HEK293 (cell line): ENCODE results near the gene MACF1.

Experiments
- CTCF ChIA-PET: fragments of 350-600 bp; formaldehyde crosslinking; extraction: SDS; loops from one replicate; lab custom pipeline; 2021; ENCODE audit warnings: antibody characterized with exemption; lab: Yijun Ruan, JAX
- POLR2A ChIA-PET: fragments of 300-600 bp; formaldehyde crosslinking; extraction: SDS; loops from one replicate; lab custom pipeline; 2020; ENCODE audit warnings: antibody characterized with exemption, inconsistent platforms; lab: Yijun Ruan, JAX
- H3K27ac ChIP-seq: fragments of 200-500 bp; sonication (Bioruptor generic); 2 replicates; pipeline ENCODE4 v1.5.1; 2014; ENCODE audit warnings: low read depth, low read length, control low read depth, inconsistent platforms; ENCODE audit errors: extremely low read depth
- H3K36me3 ChIP-seq, 2 experiments: fragments of 200-500 bp in 1 of 2; sonication (Bioruptor generic) in 1 of 2; 1 replicate in 1 of 2; 2 replicates in 1 of 2; pipeline ENCODE4 v1.5.1; 2014 to 2017; ENCODE audit warnings: inconsistent platforms in 2 of 2, low read length in 2 of 2; ENCODE audit not compliant: control insufficient read depth in 2 of 2, insufficient read depth in 1 of 2
- H3K4me1 ChIP-seq: fragments of 200-500 bp; sonication (Bioruptor generic); 2 replicates; pipeline ENCODE4 v1.5.1; 2014; ENCODE audit warnings: mild to moderate bottlenecking, low read length, inconsistent platforms; ENCODE audit not compliant: control insufficient read depth, insufficient read depth
- H3K4me3 ChIP-seq: 2 replicates; pipeline ENCODE4 v1.5.1; 2011; ENCODE audit warnings: low read depth, mild to moderate bottlenecking, control low read depth, low read length, moderate library complexity
- H3K9me3 ChIP-seq: fragments of 200-500 bp; sonication (Bioruptor generic); 2 replicates; pipeline ENCODE4 v1.5.1; 2014; ENCODE audit warnings: low read depth, low read length, inconsistent platforms; ENCODE audit not compliant: control insufficient read depth, insufficient read depth
- HOXD13 ChIP-seq: sonication (generic); formaldehyde crosslinking; IDR thresholded peaks from 2 replicates; pipeline ENCODE4 v1.8.0; 2022; ENCODE audit warnings: missing genetic modification reagents, borderline replicate concordance
- MYNN ChIP-seq: fragments of 450-650 bp; formaldehyde crosslinking; IDR thresholded peaks from 2 replicates; pipeline ENCODE4 v1.5.1; 2016; ENCODE audit warnings: missing biosample characterization, missing genetic modification characterization, borderline replicate concordance
- SCRT1 ChIP-seq: fragments of 450-650 bp; formaldehyde crosslinking; IDR thresholded peaks from 2 replicates; pipeline ENCODE4 v1.5.1; 2016; ENCODE audit warnings: missing biosample characterization, missing genetic modification characterization, borderline replicate concordance
- SCRT2 ChIP-seq: fragments of 450-650 bp; formaldehyde crosslinking; IDR thresholded peaks from 2 replicates; pipeline ENCODE4 v1.5.1; 2016; ENCODE audit warnings: missing biosample characterization, missing genetic modification characterization
- TRIM28 ChIP-seq: IDR thresholded peaks from 2 replicates; pipeline ENCODE4 v1.6.1; 2011; ENCODE audit warnings: low read length, control low read depth, borderline replicate concordance
- WT1 ChIP-seq: fragments of 450-650 bp; formaldehyde crosslinking; IDR thresholded peaks from 2 replicates; pipeline ENCODE4 v1.5.1; 2016; ENCODE audit warnings: missing biosample characterization, missing genetic modification characterization
- ZNF169 ChIP-seq: fragments of 450-650 bp; formaldehyde crosslinking; IDR thresholded peaks from 2 replicates; pipeline ENCODE4 v1.5.1; 2016; ENCODE audit warnings: missing biosample characterization, missing genetic modification characterization
- ZNF174 ChIP-seq: fragments of 450-650 bp; formaldehyde crosslinking; IDR thresholded peaks from 2 replicates; pipeline ENCODE4 v1.5.0; 2017; ENCODE audit warnings: missing biosample characterization, mild to moderate bottlenecking, missing genetic modification characterization
- ZNF335 ChIP-seq: fragments of 450-650 bp; formaldehyde crosslinking; conservative IDR thresholded peaks from 2 replicates; pipeline ENCODE4 v1.5.1; 2016; ENCODE audit warnings: missing biosample characterization, missing genetic modification characterization
- ZNF404 ChIP-seq: fragments of 450-650 bp; formaldehyde crosslinking; IDR thresholded peaks from 2 replicates; pipeline ENCODE4 v1.5.1; 2017; ENCODE audit warnings: missing biosample characterization, missing genetic modification characterization
- ZNF433 ChIP-seq: fragments of 450-650 bp; formaldehyde crosslinking; IDR thresholded peaks from 2 replicates; pipeline ENCODE4 v1.5.1; 2016; ENCODE audit warnings: missing biosample characterization, missing genetic modification characterization, low read depth
- ZNF626 ChIP-seq: fragments of 450-650 bp; sonication (Bioruptor Pico); formaldehyde crosslinking; IDR thresholded peaks from 2 replicates; pipeline ENCODE4 v1.5.1; 2018; ENCODE audit warnings: missing biosample characterization, missing genetic modification characterization, inconsistent platforms
- ZNF670 ChIP-seq: fragments of 450-650 bp; formaldehyde crosslinking; IDR thresholded peaks from 2 replicates; pipeline ENCODE4 v1.5.1; 2016; ENCODE audit warnings: missing biosample characterization, missing genetic modification characterization, low read depth
- ZNF701 ChIP-seq: fragments of 450-650 bp; formaldehyde crosslinking; IDR thresholded peaks from 2 replicates; pipeline ENCODE4 v1.5.1; 2016; ENCODE audit warnings: missing biosample characterization, missing genetic modification characterization
- ZNF768 ChIP-seq: fragments of 450-650 bp; formaldehyde crosslinking; IDR thresholded peaks from 2 replicates; pipeline ENCODE4 v1.5.1; 2018; ENCODE audit warnings: missing biosample characterization, mild to moderate bottlenecking, missing genetic modification characterization
- TF ChIP-seq, protein P1 (sequence below): fragments of 450-650 bp; formaldehyde crosslinking; IDR thresholded peaks from 2 replicates; pipeline ENCODE4 v1.5.1; 2016; ENCODE audit warnings: missing biosample characterization, missing genetic modification characterization, low read depth
- TF ChIP-seq, protein P2 (sequence below): fragments of 450-650 bp; formaldehyde crosslinking; conservative IDR thresholded peaks from 2 replicates; pipeline ENCODE4 v1.5.1; 2016; ENCODE audit warnings: low read depth, missing biosample characterization, missing genetic modification characterization

Gene MACF1

DNA sequence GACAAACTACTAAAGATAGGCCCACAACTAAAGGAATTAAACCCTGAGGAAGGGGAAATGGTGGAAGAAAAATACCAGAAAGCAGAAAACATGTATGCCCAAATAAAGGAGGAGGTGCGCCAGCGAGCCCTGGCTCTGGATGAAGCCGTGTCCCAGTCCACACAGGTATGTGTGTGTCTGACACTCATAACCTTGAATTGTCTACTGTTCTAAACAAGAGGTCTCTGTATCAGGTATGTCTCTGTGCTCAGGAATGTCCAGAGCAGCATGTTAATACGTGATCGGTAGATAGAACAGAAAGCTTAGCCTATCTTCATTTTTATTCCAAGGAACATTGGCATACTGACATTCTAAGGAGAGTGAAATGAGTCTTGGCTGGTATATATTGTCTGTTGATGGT, 231.1 kb downstream of the MACF1 start:
- CTCF ChIA-PET, result interaction anchor here (1.4 kb wide), 1 partner anchor 25 kb away, joined by 3 read pairs; no protein-coding TSS in a partner anchor
- H3K36me3 ChIP-seq, result peaks cover 55 to 93% of the 10 kb centered on the region in 2 experiments

DNA sequence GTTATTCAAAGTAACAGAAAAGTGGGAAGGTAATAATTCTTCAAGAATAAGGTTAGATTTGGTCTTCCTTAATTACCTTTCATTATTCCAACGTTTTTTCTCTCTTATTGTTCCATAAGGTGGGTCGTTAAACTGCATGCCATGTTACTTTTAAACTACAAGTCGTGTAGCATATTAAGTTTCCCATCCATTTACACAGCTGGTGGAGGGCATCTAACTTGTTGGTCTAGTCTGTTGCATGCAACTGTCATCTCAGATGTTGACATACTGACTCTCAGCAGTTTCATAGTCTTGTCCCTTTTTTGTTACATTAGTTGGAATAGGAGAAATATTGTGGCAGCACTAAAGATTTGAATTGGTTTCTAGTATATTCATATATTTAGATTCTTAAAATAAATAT, 232.3 kb downstream of the MACF1 start:
- POLR2A ChIA-PET, result interaction anchor here (0.7 kb wide), 1 partner anchor 32 kb away, joined by 3 read pairs; no protein-coding TSS in a partner anchor
- H3K4me1 ChIP-seq, result no peaks in the 10 kb centered on the region
- no peaks in the 10 kb centered on the region for H3K9me3 ChIP-seq
- peak; percentile 50 for TF ChIP-seq SCRT2 (tag by site-specific recombination)
- peak; percentile 51; the same call in 1 of the 2 replicates for TF ChIP-seq SCRT1 (tag by site-specific recombination)
- TF ChIP-seq ZNF670, result no peak
- CTCF ChIA-PET, result interaction anchor here (1.4 to 1.5 kb wide), 2 partner anchors 26 to 338 kb away, joined by 3 to 6 read pairs; no protein-coding TSS in a partner anchor
- H3K36me3 ChIP-seq, result peaks cover 56 to 93% of the 10 kb centered on the region in 2 experiments
- H3K4me3 ChIP-seq, result no peak overlapping the region
- no peak overlapping the region for H3K27ac ChIP-seq

More for the DNA sequence above, 231.1 kb downstream of the MACF1 start:
- POLR2A ChIA-PET, result no interaction called here
- Histone ChIP-seq H3K27ac (no peak overlapping the region), H3K9me3 (no peaks in the 10 kb centered on the region), H3K4me1 (no peaks in the 10 kb centered on the region), H3K4me3 (no peak overlapping the region)
- TF ChIP-seq ZNF169 (tag by site-specific recombination) (no peak), ZNF335 (tag by site-specific recombination) (no peak), ZNF433 (tag by site-specific recombination) (no peak), MYNN (tag by site-specific recombination) (no peak), ZNF626 (no peak), ZNF404 (tag by site-specific recombination) (no peak), WT1 (tag by site-specific recombination) (no peak), ZNF174 (no peak)

DNA sequence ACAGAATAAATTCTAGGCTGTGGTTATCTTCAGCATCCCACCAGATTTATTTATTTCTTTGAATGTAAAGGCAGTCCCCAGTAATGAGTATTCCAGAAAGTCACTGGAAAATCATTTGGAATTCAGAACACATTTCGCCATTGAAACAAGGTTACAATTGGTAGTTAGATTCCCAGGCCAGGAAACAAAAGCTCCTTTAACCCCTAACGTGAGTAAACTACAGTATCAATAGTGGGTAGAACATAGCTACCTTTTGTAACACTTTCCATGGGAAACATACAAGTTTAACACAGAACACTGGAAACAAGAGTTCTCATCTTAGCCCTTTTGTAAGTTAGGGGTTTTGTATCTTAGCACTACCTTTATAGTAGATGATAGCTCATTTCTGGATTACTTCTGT, 233.5 kb downstream of the MACF1 start:
- Histone ChIP-seq H3K36me3 (peaks cover 58 to 93% of the 10 kb centered on the region in 2 experiments), H3K4me1 (no peaks in the 10 kb centered on the region), H3K9me3 (no peaks in the 10 kb centered on the region), H3K27ac (no peak overlapping the region), H3K4me3 (no peak overlapping the region)
- TF ChIP-seq SCRT1 (tag by site-specific recombination), result no peak
- no peak for TF ChIP-seq TRIM28
- no peak for TF ChIP-seq HOXD13 (CRISPR knock-in tag)
- no peak for TF ChIP-seq ZNF768 (tag by site-specific recombination)
- no peak for TF ChIP-seq MYNN (tag by site-specific recombination)
- TF ChIP-seq, protein P1, sequence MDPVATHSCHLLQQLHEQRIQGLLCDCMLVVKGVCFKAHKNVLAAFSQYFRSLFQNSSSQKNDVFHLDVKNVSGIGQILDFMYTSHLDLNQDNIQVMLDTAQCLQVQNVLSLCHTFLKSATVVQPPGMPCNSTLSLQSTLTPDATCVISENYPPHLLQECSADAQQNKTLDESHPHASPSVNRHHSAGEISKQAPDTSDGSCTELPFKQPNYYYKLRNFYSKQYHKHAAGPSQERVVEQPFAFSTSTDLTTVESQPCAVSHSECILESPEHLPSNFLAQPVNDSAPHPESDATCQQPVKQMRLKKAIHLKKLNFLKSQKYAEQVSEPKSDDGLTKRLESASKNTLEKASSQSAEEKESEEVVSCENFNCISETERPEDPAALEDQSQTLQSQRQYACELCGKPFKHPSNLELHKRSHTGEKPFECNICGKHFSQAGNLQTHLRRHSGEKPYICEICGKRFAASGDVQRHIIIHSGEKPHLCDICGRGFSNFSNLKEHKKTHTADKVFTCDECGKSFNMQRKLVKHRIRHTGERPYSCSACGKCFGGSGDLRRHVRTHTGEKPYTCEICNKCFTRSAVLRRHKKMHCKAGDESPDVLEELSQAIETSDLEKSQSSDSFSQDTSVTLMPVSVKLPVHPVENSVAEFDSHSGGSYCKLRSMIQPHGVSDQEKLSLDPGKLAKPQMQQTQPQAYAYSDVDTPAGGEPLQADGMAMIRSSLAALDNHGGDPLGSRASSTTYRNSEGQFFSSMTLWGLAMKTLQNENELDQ (tag by site-specific recombination), result no peak
- TF ChIP-seq, protein P2, sequence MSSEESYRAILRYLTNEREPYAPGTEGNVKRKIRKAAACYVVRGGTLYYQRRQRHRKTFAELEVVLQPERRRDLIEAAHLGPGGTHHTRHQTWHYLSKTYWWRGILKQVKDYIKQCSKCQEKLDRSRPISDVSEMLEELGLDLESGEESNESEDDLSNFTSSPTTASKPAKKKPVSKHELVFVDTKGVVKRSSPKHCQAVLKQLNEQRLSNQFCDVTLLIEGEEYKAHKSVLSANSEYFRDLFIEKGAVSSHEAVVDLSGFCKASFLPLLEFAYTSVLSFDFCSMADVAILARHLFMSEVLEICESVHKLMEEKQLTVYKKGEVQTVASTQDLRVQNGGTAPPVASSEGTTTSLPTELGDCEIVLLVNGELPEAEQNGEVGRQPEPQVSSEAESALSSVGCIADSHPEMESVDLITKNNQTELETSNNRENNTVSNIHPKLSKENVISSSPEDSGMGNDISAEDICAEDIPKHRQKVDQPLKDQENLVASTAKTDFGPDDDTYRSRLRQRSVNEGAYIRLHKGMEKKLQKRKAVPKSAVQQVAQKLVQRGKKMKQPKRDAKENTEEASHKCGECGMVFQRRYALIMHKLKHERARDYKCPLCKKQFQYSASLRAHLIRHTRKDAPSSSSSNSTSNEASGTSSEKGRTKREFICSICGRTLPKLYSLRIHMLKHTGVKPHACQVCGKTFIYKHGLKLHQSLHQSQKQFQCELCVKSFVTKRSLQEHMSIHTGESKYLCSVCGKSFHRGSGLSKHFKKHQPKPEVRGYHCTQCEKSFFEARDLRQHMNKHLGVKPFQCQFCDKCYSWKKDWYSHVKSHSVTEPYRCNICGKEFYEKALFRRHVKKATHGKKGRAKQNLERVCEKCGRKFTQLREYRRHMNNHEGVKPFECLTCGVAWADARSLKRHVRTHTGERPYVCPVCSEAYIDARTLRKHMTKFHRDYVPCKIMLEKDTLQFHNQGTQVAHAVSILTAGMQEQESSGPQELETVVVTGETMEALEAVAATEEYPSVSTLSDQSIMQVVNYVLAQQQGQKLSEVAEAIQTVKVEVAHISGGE (tag by site-specific recombination), result no peak
- TF ChIP-seq ZNF701 (tag by site-specific recombination), result no peak
- TF ChIP-seq WT1 (tag by site-specific recombination), result no peak
- ChIA-PET CTCF (interaction anchor here (0.8 to 1.5 kb wide), 2 partner anchors 28 to 340 kb away, joined by 3 to 6 read pairs; no protein-coding TSS in a partner anchor), POLR2A (no interaction called here)
